Kidney tubule cell (primary cell): ENCODE data around the gene RALGPS2.

Experiments
- DNase-seq: peaks from one replicate; pipeline ENCODE4 v3.0.0-alpha.2; 2018; ENCODE audit warnings: low spot score

Gene RALGPS2

DNA sequence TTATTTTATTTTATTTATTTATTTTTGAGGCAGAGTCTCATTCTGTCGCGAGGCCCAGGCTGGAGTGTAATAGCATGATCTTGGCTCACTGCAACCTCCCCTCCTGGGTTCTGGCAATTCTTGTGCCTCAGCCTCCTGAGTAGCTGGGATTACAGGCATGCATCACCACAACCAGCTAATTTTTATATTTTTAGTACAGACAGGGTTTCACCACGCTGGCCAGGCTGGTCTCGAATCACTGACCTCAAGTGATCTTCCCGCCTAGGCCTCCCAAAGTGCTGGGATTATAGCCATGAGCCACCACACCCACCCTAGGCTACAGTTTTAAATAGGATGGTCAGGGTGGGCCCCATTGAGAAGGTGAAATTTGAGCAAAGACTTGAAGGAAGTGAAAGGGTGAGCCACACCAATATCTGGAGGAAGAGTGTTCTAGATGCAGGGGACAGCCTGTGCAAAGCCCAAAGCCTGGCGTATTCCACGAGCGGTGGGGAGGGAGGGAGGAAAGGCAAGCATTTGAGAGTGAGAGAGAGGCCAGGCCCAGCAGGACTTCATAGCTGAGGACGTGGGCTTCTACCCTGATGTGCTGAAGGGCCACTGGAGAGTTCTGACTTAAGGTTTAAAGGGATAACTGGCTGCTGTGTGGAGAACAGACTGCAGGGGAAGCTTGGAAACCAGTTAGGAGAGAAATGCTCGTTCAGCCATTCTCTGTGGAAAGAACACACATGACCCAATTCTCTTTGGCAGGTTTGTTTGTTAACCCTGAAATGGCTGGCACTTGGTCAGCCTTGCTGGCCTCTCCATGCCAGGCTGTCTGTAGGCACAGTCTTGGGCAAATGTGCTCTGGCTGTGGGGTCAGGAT lies 238.0 kb downstream of the RALGPS2 start:
- DNase-seq = no peak

DNA sequence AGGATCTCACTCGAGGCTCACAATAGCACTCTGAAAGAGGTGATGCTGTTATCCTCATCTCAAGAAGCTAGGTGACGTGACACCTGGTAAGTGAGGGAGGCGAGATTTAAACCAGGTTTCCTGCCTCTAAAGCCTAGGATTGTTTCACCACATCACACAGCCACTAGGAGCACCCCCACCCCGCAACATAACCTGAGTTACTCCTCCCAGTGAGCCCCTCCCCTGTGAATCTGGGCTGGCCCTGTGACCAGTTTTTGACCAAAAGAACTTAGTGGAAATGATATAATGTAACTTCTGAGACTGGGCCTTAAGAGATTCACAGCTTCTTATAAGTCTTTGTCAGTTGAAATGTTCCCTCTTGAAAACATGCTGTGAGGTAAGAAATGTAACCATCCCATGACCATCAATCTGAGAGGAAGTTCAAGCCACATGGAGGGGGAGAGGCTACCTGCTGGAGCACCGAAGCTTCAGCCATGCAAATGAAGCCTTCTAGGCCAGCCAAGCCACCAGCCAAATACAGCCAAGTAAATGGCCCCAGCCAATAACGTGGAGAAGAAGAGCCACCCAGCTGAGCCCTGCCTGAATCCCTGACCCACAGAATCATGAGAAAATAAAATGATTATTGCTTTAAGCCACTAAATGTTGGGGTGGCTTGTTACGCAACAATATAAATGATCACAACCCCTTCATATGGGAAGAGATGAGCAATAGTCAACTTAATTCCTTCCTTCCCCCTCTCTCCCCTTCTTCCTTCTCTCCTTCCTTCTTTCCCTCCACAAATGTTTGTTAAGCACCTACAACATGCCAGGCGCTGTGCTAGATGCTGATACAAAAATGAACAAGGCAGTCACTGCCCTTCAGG lies 239.7 kb downstream of the RALGPS2 start:
- DNase-seq = no peak

DNA sequence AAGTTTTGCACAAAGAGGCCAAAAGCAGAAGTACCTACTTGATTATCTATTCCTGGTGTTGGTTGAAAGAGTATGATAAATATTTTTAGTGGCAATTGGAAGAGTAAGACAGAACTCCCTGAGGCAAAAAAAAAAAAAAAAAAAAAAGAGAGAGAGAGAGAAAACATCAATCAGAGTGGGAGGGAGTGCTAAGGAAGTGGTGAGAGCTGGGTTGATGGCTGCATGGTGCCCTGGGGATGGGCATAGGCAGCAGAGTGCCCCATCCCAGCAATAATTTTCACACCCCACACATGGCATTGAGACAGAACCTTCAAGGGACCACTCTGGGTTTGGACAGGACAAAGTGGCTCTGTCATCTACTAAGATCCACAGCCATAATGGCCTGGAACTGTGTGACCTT lies 241.3 kb downstream of the RALGPS2 start:
- DNase-seq = no peak

DNA sequence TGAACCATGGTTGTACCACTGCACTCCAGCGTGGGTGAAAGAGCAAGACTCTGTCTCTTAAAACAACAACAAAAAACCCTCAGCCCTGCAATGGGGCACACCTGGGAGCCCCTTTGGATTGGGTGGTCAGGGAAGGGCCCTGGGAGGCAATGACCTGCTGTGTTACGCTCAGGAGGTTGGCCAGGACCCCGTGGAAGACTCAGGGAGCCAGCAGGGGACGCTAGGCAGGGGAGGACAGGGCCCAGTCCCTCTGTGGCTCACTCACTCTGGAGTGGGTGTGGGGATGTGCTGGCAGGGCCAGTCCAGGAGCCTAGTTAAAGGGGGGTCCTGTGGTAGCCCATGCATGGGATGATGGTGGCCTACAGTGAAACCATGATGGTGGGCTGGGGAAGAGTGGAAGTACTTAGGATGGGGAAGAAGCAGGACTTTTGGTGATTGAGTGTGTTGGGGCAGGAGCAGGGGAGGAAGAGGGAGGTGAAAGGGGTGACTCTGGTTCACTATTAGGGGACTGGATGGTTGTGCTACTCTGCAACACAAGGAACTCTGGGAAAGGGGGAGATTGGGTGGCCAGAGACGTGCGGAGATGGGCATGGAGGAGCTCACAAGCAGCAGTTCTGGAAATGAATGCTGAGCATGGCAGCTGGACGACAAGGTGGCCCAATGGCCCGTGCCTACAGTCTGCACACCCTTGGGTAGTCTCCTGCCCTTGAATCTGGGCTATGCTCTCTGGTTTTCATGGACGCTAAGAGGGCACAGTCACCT lies 244.4 kb downstream of the RALGPS2 start:
- DNase-seq = no peak

DNA sequence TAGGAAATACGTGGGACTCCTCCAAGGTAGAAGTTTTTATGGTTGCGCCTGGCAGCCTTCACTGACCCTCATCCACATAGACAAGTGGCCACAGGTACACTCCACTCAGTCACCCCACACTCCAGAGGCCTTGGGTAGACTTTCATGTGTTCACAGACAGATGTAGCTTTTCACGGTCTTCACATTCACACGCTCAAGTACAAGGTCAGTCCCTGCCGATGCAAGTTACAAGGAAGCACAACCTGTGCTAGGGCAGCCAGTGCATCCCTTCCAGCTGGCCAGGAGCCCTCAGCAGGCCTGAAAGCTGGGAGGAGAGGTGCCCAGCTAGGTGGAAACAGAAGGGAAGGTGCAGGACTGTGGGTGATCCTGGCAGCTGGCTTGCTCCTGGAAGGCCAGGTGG lies 245.1 kb downstream of the RALGPS2 start:
- DNase-seq = no peak
